HCT116 (cell line): ENCODE measurements around the gene CCL21. TPM values are rescaled to one million over a fixed set of nuclear protein-coding genes. Genes with fewer than 3 reads are reported as not detected.

Source experiments
- ATAC-seq: fragments of 200-7000 bp; cut with Tn5 transposase; 2 replicates; pipeline ENCODE4 v1.9.1; 2020; ENCODE audit warnings: mild to moderate bottlenecking, moderate library complexity
- BruUV-seq: library from RNA; stranded (reverse); fragments of 400-500 nt; replicated peaks from 2 replicates; lab custom pipeline; 2021; lab: Mats Ljungman, UMichigan
- CTCF ChIA-PET: fragments of 300-600 bp; sonication (Branson Sonifier 250); formaldehyde crosslinking; loops from one replicate; lab custom pipeline; 2021; ENCODE audit warnings: antibody characterized with exemption; lab: Charles Lee
- POLR2A ChIA-PET: fragments of 300-600, 350-600 bp; sonication (Branson Sonifier 250); formaldehyde crosslinking; loops from one replicate; lab custom pipeline; 2021; ENCODE audit warnings: antibody characterized with exemption; lab: Charles Lee
- RAD21 ChIA-PET, 2 experiments: fragments of 300-600 bp; sonication (Branson Sonifier 250); formaldehyde crosslinking; loops; one replicate each; lab custom pipeline; 2023; ENCODE audit warnings: low total read pairs in 2 of 2; ENCODE audit not compliant: uncharacterized antibody in 2 of 2, unreplicated experiment in 2 of 2, low non-redundant PET in 1 of 2; lab: Charles Lee
- DNase-seq: peaks from one replicate; pipeline ENCODE4 v3.0.0-alpha.2; 2010; ENCODE audit warnings: low read depth, low spot score
- H2AFZ ChIP-seq: fragments of 200-600 bp; shearing (Covaris generic), sonication (generic); 2 replicates; pipeline ENCODE4 v1.6.1; 2017; ENCODE audit warnings: low read depth, mixed run types, mixed read lengths, antibody characterized with exemption, low read length; ENCODE audit not compliant: poor library complexity, severe bottlenecking
- H3K27ac ChIP-seq: 2 replicates; pipeline ENCODE4 v1.5.1; 2012; ENCODE audit warnings: low read depth, low read length
- H3K27me3 ChIP-seq: fragments of 200-600 bp; sonication (generic); 2 replicates; pipeline ENCODE4 v1.6.1; 2016; ENCODE audit warnings: mixed run types, low read length, mixed read lengths; ENCODE audit not compliant: insufficient read depth
- H3K36me3 ChIP-seq, 2 experiments: fragments of 200-500 bp in 1 of 2; fragments of 200-600 bp in 1 of 2; sonication (Bioruptor generic) in 1 of 2; sonication (generic) in 1 of 2; 2 replicates each; pipeline versions ENCODE4 v1.5.1 to v1.6.1; 2014 to 2016; ENCODE audit warnings: low read length in 2 of 2, inconsistent platforms in 1 of 2, mixed read lengths in 1 of 2, mixed run types in 1 of 2; ENCODE audit not compliant: insufficient read depth in 2 of 2, control insufficient read depth in 1 of 2
- H3K4me1 ChIP-seq, 2 experiments: fragments of 200-600 bp in 1 of 2; sonication (generic) in 1 of 2; 2 replicates each; pipeline versions ENCODE4 v1.5.1 to v1.6.1; 2012 to 2017; ENCODE audit warnings: low read length in 2 of 2, inconsistent platforms in 1 of 2, mild to moderate bottlenecking in 1 of 2, mixed read lengths in 1 of 2, mixed run types in 1 of 2, moderate library complexity in 1 of 2; ENCODE audit not compliant: insufficient read depth in 2 of 2, control insufficient read depth in 1 of 2
- H3K4me2 ChIP-seq: fragments of 200-600 bp; sonication (generic); 2 replicates; pipeline ENCODE4 v1.6.1; 2017; ENCODE audit warnings: mixed run types, low read length, mixed read lengths
- H3K4me3 ChIP-seq, 2 experiments: fragments of 200-600 bp in 1 of 2; sonication (generic) in 1 of 2; replicated peaks in 1 of 2; 2 replicates each; pipeline ENCODE4 v1.5.1; 2011 to 2016; ENCODE audit warnings: low read length in 2 of 2, control low read depth in 1 of 2, low read depth in 1 of 2, mild to moderate bottlenecking in 1 of 2, mixed read lengths in 1 of 2, mixed run types in 1 of 2
- H3K79me2 ChIP-seq: fragments of 200-600 bp; sonication (generic); 2 replicates; pipeline ENCODE4 v1.6.1; 2017; ENCODE audit warnings: mild to moderate bottlenecking, mixed run types, low read length, moderate library complexity, mixed read lengths; ENCODE audit not compliant: insufficient read depth
- H3K9ac ChIP-seq: fragments of 200-600 bp; sonication (generic); 2 replicates; pipeline ENCODE4 v1.6.1; 2016; ENCODE audit warnings: low read length, mixed read lengths
- H3K9me2 ChIP-seq: fragments of 200-600 bp; sonication (generic), shearing (Covaris generic); 2 replicates; pipeline ENCODE4 v1.6.1; 2017; ENCODE audit warnings: mixed run types, mild to moderate bottlenecking, moderate library complexity; ENCODE audit not compliant: insufficient read depth
- H3K9me3 ChIP-seq, 2 experiments: fragments of 200-500 bp in 1 of 2; fragments of 200-600 bp in 1 of 2; sonication (Bioruptor generic) in 1 of 2; sonication (generic) in 1 of 2; 2 replicates each; pipeline ENCODE4 v1.6.1; 2014 to 2017; ENCODE audit warnings: low read length in 2 of 2, mixed read lengths in 2 of 2, inconsistent platforms in 1 of 2, low read depth in 1 of 2, mild to moderate bottlenecking in 1 of 2, mixed run types in 1 of 2, moderate library complexity in 1 of 2; ENCODE audit not compliant: control insufficient read depth in 1 of 2, insufficient read depth in 1 of 2
- H4K20me1 ChIP-seq: fragments of 200-600 bp; sonication (generic), shearing (Covaris generic); 2 replicates; pipeline ENCODE4 v1.6.1; 2017; ENCODE audit warnings: mixed run types, mild to moderate bottlenecking, moderate library complexity; ENCODE audit not compliant: insufficient read depth
- EGR1 ChIP-seq: IDR thresholded peaks from 2 replicates; pipeline ENCODE4 v1.6.1; 2012; ENCODE audit warnings: low read depth
- FOSL1 ChIP-seq: IDR thresholded peaks from 2 replicates; pipeline ENCODE4 v1.6.1; 2012; ENCODE audit warnings: low read depth
- JUND ChIP-seq: IDR thresholded peaks from 2 replicates; pipeline ENCODE4 v1.6.1; 2012
- MAX ChIP-seq: IDR thresholded peaks from 2 replicates; pipeline ENCODE4 v1.6.1; 2012
- POLR2A ChIP-seq: IDR thresholded peaks from 2 replicates; pipeline ENCODE4 v1.7.0; 2011; ENCODE audit warnings: borderline replicate concordance; ENCODE audit not compliant: insufficient read depth, insufficient read length; ENCODE audit errors: extremely low read depth
- SIN3A ChIP-seq: IDR thresholded peaks from 2 replicates; pipeline ENCODE4 v1.6.1; 2012; ENCODE audit warnings: low read depth
- SP1 ChIP-seq: IDR thresholded peaks from 2 replicates; pipeline ENCODE4 v1.6.1; 2012; ENCODE audit warnings: low read depth
- TCF7L2 ChIP-seq: IDR thresholded peaks from 2 replicates; pipeline ENCODE4 v1.7.0; 2011; ENCODE audit warnings: borderline replicate concordance, inconsistent platforms; ENCODE audit not compliant: insufficient read depth, insufficient read length; ENCODE audit errors: extremely low read depth
- intact Hi-C: fragments of 100-400 bp; cut with micrococcal nuclease; formaldehyde crosslinking; loops from 2 replicates; pipeline ENCODE4 v1.10.0; 2022
- total RNA-seq: library from RNA; stranded (reverse); gene quantifications from one replicate; pipeline ENCODE4 v1.2.1, GENCODE V29; 2021; ENCODE audit not compliant: unreplicated experiment

CCL21 gene
- total RNA-seq, 1 experiment from 2014 or later, result 0.74 TPM

GRCh38 chr9:34674440-34674839 is 35.5 kb downstream of the CCL21 start:
- ChIA-PET CTCF (interaction anchor here (2.2 to 2.3 kb wide), 2 partner anchors 9 to 28 kb away, joined by 6 to 14 read pairs; no protein-coding TSS in a partner anchor), POLR2A (no interaction called here)

GRCh38 chr9:34671307-34671706 is 38.6 kb downstream of the CCL21 start:
- peaks cover 12% of the 10 kb centered on the region; the same call in 1 of the 2 replicates for H3K79me2 ChIP-seq
- no TSS peak for BruUV-seq
- TF ChIP-seq MAX (no peak), JUND (no peak), EGR1 (no peak), SIN3A (no peak)
- no peak overlapping the region for H3K9ac ChIP-seq
- H3K4me1 ChIP-seq, result peaks cover 0 to 3% of the 10 kb centered on the region in 2 experiments; a peak in 1 of 4 replicates
- ATAC-seq (no peak), DNase-seq (no peak)
- ChIA-PET RAD21 (no interaction called here), POLR2A (no interaction called here), CTCF (no interaction called here)
- H3K4me2 ChIP-seq, result no peak overlapping the region
- no peak overlapping the region for H3K4me3 ChIP-seq
- no peaks in the 10 kb centered on the region for H3K9me3 ChIP-seq
- H3K9me2 ChIP-seq, result no peaks in the 10 kb centered on the region
- H3K27ac ChIP-seq, result no peak overlapping the region
- no peaks in the 10 kb centered on the region for H3K27me3 ChIP-seq
- H3K36me3 ChIP-seq, result no peaks in the 10 kb centered on the region
- no peak overlapping the region for H2AFZ ChIP-seq
- H4K20me1 ChIP-seq, result no peaks in the 10 kb centered on the region
- intact Hi-C loops, result loop anchor here (10.0 kb wide), 1 partner anchor 313 kb away; the partner anchor contains the start of gene DNAJB5

More at GRCh38 chr9:34674440-34674839, 35.5 kb downstream of the CCL21 start:
- H3K36me3 ChIP-seq, result no peaks in the 10 kb centered on the region
- BruUV-seq, result no TSS peak
- intact Hi-C loops, result loop anchor here (10.0 kb wide), 1 partner anchor 310 kb away; the partner anchor contains the start of gene DNAJB5
- no peaks in the 10 kb centered on the region for H3K79me2 ChIP-seq
- H3K9me2 ChIP-seq, result no peaks in the 10 kb centered on the region
- no peaks in the 10 kb centered on the region for H3K27me3 ChIP-seq
- no peak overlapping the region for H3K4me2 ChIP-seq
- H3K9me3 ChIP-seq, result no peaks in the 10 kb centered on the region
- no peak overlapping the region for H3K4me3 ChIP-seq
- no peaks in the 10 kb centered on the region for H3K4me1 ChIP-seq
- no peak overlapping the region for H3K9ac ChIP-seq
- H2AFZ ChIP-seq, result no peak overlapping the region
- H3K27ac ChIP-seq, result no peak overlapping the region
- ATAC-seq (no peak), DNase-seq (no peak)
- RAD21 ChIA-PET, result no interaction called here
- no peak for TF ChIP-seq POLR2A
- no peak for TF ChIP-seq FOSL1
- no peak for TF ChIP-seq TCF7L2
- no peak for TF ChIP-seq SP1
- no peaks in the 10 kb centered on the region for H4K20me1 ChIP-seq
